Measurements from ENCODE around the gene TRDMT1. TPM values are rescaled to one million over a fixed set of nuclear protein-coding genes. Genes with fewer than 3 reads are reported as not detected.

The TRDMT1 gene
- total and polyA plus RNA-seq, 8 donors: 1.4 to 3.9 (median 2.9) TPM

GRCh38 chr10:17229016-17229716 is 27.7 kb upstream of the TRDMT1 start:
- Histone ChIP-seq H3K27me3 (no peaks in the 10 kb centered on the region), H3K4me1 (peaks cover 8 to 35% (median 21%) of the 10 kb centered on the region in 3 donors), H3K4me3 (peak overlapping the region; percentile 43 to 71 (median 57)), H3K27ac (peak overlapping the region; percentile 75 to 93 (median 85)), H3K9me3 (no peaks in the 10 kb centered on the region), H3K36me3 (no peaks in the 10 kb centered on the region)
- TF ChIP-seq, protein P1, sequence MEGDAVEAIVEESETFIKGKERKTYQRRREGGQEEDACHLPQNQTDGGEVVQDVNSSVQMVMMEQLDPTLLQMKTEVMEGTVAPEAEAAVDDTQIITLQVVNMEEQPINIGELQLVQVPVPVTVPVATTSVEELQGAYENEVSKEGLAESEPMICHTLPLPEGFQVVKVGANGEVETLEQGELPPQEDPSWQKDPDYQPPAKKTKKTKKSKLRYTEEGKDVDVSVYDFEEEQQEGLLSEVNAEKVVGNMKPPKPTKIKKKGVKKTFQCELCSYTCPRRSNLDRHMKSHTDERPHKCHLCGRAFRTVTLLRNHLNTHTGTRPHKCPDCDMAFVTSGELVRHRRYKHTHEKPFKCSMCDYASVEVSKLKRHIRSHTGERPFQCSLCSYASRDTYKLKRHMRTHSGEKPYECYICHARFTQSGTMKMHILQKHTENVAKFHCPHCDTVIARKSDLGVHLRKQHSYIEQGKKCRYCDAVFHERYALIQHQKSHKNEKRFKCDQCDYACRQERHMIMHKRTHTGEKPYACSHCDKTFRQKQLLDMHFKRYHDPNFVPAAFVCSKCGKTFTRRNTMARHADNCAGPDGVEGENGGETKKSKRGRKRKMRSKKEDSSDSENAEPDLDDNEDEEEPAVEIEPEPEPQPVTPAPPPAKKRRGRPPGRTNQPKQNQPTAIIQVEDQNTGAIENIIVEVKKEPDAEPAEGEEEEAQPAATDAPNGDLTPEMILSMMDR (IDR thresholded peaks at IDR 0.05): no peak
- 1% methylated on average over 47 to 72 of the region's 72 CpGs for WGBS, 2 donors
- intact Hi-C loops (cut with DNase I): no loop called here
- DNase-seq (peak; percentile 44 to 88 (median 76)), FAIRE-seq (no peak), ATAC-seq (peak; percentile 33 to 66 (median 45))

DNA sequence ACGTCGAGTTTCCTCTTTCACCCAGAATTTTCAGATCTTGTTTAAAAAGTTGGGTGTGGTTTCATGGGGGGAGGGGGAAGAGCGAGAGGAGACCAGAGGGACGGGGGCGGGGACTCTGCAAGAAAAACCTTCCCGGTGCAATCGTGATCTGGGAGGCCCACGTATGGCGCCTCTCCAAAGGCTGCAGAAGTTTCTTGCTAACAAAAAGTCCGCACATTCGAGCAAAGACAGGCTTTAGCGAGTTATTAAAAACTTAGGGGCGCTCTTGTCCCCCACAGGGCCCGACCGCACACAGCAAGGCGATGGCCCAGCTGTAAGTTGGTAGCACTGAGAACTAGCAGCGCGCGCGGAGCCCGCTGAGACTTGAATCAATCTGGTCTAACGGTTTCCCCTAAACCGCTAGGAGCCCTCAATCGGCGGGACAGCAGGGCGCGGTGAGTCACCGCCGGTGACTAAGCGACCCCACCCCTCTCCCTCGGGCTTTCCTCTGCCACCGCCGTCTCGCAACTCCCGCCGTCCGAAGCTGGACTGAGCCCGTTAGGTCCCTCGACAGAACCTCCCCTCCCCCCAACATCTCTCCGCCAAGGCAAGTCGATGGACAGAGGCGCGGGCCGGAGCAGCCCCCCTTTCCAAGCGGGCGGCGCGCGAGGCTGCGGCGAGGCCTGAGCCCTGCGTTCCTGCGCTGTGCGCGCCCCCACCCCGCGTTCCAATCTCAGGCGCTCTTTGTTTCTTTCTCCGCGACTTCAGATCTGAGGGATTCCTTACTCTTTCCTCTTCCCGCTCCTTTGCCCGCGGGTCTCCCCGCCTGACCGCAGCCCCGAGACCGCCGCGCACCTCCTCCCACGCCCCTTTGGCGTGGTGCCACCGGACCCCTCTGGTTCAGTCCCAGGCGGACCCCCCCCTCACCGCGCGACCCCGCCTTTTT is 26.9 kb upstream of the TRDMT1 start, which contains the start of gene VIM:
TSS of gene VIM (plus strand) at position 151 of the 925 bp plus-strand sequence. CDS start 1,182 bp downstream, outside the sequence.
- intact Hi-C loops (cut with DNase I): no loop called here
- no peak for FAIRE-seq
- WGBS, 2 donors: 1% methylated on average over 68 to 77 of the region's 77 CpGs

DNA sequence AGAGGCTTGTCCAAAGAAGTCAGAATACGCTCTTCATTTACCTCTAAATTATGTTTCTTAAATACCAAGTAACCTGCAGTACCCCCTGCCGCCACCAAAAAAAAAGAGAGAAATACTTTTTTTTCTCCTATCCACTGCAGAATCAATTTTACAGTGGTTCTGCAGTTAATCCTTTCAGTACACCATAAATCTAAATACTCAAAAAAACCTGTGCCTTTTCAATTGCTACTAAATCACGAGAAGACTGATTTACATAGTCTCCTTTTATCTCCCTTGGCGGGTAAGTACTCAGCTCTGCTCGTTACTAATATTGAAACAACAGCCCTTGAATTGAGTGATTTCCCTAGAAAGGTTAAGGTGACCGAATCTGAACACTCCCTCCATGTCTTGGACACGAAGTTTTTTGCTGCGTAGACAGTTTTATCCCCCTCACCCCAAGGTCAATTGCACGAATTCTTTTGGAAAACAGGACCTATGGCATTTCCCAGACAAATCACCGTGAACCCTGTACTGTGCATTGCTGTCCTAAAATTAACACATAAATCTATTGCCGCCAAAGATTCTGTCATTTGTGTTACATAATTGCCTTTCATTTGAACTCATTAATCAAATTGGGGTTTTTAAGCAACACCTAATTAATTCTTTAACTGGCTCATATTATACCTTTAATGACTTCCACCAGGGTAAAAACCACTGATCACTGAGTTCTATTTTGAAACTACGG is 26.1 kb upstream of the TRDMT1 start:
- WGBS, 2 donors: 15 to 21% methylated on average over 12 of the region's 12 CpGs
- peak overlapping the region in 2 of 4 donors; percentile 52 to 62 for H3K4me3 ChIP-seq
- FAIRE-seq: no peak

More for the DNA sequence above, 26.9 kb upstream of the TRDMT1 start, which contains the start of gene VIM:
- no peaks in the 10 kb centered on the region for H3K9me3 ChIP-seq
- no peaks in the 10 kb centered on the region for H3K27me3 ChIP-seq
- H3K4me1 ChIP-seq: peaks cover 8 to 29% (median 19%) of the 10 kb centered on the region in 3 donors
- peak within 1 kb of the TSS; percentile 43 to 71 (median 57) for H3K4me3 ChIP-seq
- TF ChIP-seq, protein P1 (IDR thresholded peaks at IDR 0.05): no peak
- ATAC-seq (peak; percentile 44 to 74 (median 50)), DNase-seq (peak; percentile 64 to 88 (median 80))
- H3K36me3 ChIP-seq: no peaks in the 10 kb centered on the region
- H3K27ac ChIP-seq: peak within 1 kb of the TSS; percentile 64 to 93 (median 85)

DNA sequence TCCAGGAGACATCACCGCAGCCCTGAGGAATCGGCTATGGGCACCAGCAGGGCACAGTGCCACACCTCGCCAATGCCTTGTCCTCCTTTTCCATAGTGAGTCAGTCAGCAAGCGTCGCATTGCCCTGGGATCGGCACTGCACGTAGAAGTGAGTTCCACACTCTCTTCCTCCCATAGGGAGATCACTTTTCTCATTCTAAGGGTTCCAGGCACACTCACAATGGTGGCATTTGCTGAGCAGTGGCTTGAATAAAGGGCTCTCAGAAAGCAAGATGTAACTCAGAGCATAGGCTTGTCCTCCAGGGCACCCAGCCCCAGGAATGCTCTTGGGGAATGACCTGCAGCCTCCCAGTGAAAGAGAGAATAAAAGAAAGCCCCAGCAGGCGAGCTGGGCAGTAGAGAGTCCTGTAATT is 25.4 kb upstream of the TRDMT1 start:
- FAIRE-seq (no peak), DNase-seq (no peak), ATAC-seq (no peak)
- Histone ChIP-seq H3K4me1 (peaks cover 0 to 14% (median 5%) of the 10 kb centered on the region in 3 donors), H3K27me3 (no peaks in the 10 kb centered on the region), H3K4me3 (no peak overlapping the region), H3K9me3 (no peaks in the 10 kb centered on the region), H3K36me3 (no peaks in the 10 kb centered on the region), H3K27ac (no peak overlapping the region)
- TF ChIP-seq, protein P1 (IDR thresholded peaks at IDR 0.05): no peak
- intact Hi-C loops (cut with DNase I): no loop called here
- 87 to 94% methylated on average over 8 of the region's 8 CpGs for WGBS, 2 donors

More for the DNA sequence above, 26.1 kb upstream of the TRDMT1 start:
- ATAC-seq (no peak), DNase-seq (no peak)
- no peaks in the 10 kb centered on the region for H3K36me3 ChIP-seq
- intact Hi-C loops (cut with DNase I): no loop called here
- no peaks in the 10 kb centered on the region for H3K9me3 ChIP-seq
- peaks cover 2 to 21% (median 11%) of the 10 kb centered on the region in 3 donors for H3K4me1 ChIP-seq
- TF ChIP-seq, protein P1 (IDR thresholded peaks at IDR 0.05): peak; percentile 31 to 58 (median 36)
- peak overlapping the region in 3 of 4 donors; percentile 64 to 93 (median 91) for H3K27ac ChIP-seq
- H3K27me3 ChIP-seq: no peaks in the 10 kb centered on the region

All from pancreas (tissue), 10 donors.